Body of pancreas (tissue), 4 donors: ENCODE data around the gene KLC4. TPM values are rescaled to one million over a fixed set of nuclear protein-coding genes. Genes with fewer than 3 reads are reported as not detected.
A peak's percentile ranks its signal among the peaks of the same experiment; 100 is the strongest.

Experiments used
- ATAC-seq: fragments of 150-250 bp; one replicate; pipeline ENCODE4 v1.9.1; 2016
- DNase-seq, 4 donors: peaks; one replicate each; pipeline ENCODE4 v3.0.0-alpha.2; 2019
- H3K27ac ChIP-seq, 4 donors: fragments of 200-600 bp; sonication (generic); 1 replicate in 3 of 4; 2 replicates in 1 of 4; pipeline versions ENCODE4 v1.5.1 to v1.6.1; 2016 to 2019; ENCODE audit warnings: mild to moderate bottlenecking in 1 of 4, mixed read lengths in 1 of 4, moderate library complexity in 1 of 4
- H3K27me3 ChIP-seq, 2 donors: fragments of 200-600 bp; sonication (generic); one replicate each; pipeline ENCODE4 v1.6.0; 2016; ENCODE audit warnings: mild to moderate bottlenecking in 1 of 2
- H3K36me3 ChIP-seq, 2 donors: fragments of 200-600 bp; sonication (generic); replicated peaks in 1 of 2; 2 replicates each; pipeline ENCODE4 v1.5.1; 2016; ENCODE audit warnings: low read depth in 2 of 2; ENCODE audit not compliant: insufficient read depth in 1 of 2
- H3K4me1 ChIP-seq: fragments of 200-600 bp; sonication (generic); one replicate; pipeline ENCODE4 v1.6.0; 2016
- H3K4me3 ChIP-seq, 2 donors: fragments of 200-600 bp; sonication (generic); 1 replicate in 1 of 2; 2 replicates in 1 of 2; pipeline ENCODE4 v1.5.1; 2016 to 2019
- H3K9me3 ChIP-seq, 3 donors: fragments of 200-600 bp; sonication (generic); 1 replicate in 2 of 3; 2 replicates in 1 of 3; pipeline ENCODE4 v1.5.1; 2016
- POLR2A ChIP-seq, 3 donors: fragments of 450-650 bp; IDR thresholded peaks; one replicate each; pipeline ENCODE4 v1.6.1; 2016; ENCODE audit warnings: antibody characterized with exemption in 3 of 3, mild to moderate bottlenecking in 2 of 3
- WGBS, 2 donors: methylation state at CpG; one replicate each; pipeline ENCODE4 v1.1.5; 2017; 5-methylcytosine and 5-hydroxymethylcytosine counted together
- intact Hi-C: fragments of 100-400 bp; cut with DNase I; formaldehyde crosslinking; loops from one replicate; pipeline ENCODE4 v1.15.1; 2023
- total RNA-seq, 2 donors: library from RNA; depleted of rRNA; stranded (reverse); fragments of >200 nt; gene quantifications; one replicate each; pipeline ENCODE4 v1.1.0, GENCODE V29; 2016
- TF ChIP-seq, protein P1 (sequence below), 7 experiments: fragments of 450-650 bp in 4 of 7; fragments of 200-600 bp in 3 of 7; sonication (generic) in 3 of 7; IDR thresholded peaks; one replicate each; pipeline ENCODE4 v1.5.1; 2016 to 2019; ENCODE audit warnings: antibody characterized with exemption in 7 of 7

The KLC4 gene
- total RNA-seq, 2 donors from 2014 or later: 19.8 to 33.5 TPM

DNA sequence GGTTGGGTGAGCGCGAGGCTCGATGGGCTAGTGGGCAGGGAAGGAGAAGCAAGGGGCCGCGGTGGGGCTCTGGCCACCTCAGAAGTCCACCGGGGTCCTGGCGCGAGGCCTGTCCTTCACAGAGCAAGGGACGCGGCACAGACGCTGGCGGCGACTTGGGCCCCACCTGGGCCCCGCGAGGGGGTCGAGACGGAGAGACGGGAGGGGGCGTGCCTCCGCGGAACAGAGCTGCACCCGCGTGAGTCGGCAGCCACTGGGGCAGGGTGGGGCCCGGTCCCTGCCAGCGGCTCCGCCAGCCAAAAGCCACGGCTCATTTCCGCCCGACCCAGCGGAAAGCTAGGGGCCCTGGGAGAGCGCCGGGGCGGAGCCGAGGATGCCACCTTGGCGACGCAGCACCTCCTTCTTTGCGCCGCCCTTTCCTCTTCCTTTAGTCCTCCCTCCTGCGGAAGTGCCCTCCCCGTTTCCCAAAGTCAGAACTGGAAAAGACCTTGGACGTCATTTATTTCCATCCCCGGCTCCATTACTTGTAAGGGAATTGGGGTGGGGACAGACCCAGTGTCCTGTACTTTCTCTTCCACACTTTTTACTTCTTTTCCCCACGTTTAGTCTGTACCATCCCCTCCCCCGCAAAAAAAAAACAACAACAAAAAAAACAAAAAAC is 5.8 kb upstream of the KLC4 start, which contains the start of gene CUL7:
Gene CUL7 (minus strand): TSS at position 307 of the 661 bp plus-strand sequence. CDS start 1,063 bp downstream, outside the sequence.
- peaks cover 42% of the 10 kb centered on the region for H3K4me1 ChIP-seq
- ATAC-seq (peak; percentile 96), DNase-seq (peak; percentile 93 to 96 (median 95))
- no peaks in the 10 kb centered on the region for H3K9me3 ChIP-seq
- intact Hi-C loops: no loop called here
- peak; percentile 81 to 93 (median 91) for TF ChIP-seq POLR2A (IDR thresholded peaks at IDR 0.05)
- TF ChIP-seq, protein P1, sequence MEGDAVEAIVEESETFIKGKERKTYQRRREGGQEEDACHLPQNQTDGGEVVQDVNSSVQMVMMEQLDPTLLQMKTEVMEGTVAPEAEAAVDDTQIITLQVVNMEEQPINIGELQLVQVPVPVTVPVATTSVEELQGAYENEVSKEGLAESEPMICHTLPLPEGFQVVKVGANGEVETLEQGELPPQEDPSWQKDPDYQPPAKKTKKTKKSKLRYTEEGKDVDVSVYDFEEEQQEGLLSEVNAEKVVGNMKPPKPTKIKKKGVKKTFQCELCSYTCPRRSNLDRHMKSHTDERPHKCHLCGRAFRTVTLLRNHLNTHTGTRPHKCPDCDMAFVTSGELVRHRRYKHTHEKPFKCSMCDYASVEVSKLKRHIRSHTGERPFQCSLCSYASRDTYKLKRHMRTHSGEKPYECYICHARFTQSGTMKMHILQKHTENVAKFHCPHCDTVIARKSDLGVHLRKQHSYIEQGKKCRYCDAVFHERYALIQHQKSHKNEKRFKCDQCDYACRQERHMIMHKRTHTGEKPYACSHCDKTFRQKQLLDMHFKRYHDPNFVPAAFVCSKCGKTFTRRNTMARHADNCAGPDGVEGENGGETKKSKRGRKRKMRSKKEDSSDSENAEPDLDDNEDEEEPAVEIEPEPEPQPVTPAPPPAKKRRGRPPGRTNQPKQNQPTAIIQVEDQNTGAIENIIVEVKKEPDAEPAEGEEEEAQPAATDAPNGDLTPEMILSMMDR (IDR thresholded peaks at IDR 0.05): peak in 1 of 7 experiments; percentile 9
- no peaks in the 10 kb centered on the region for H3K27me3 ChIP-seq
- H3K27ac ChIP-seq: peak within 1 kb of the TSS; percentile 83 to 92 (median 87)
- 1 to 4% methylated on average over 11 to 45 of the region's 45 CpGs for WGBS, 2 donors
- peak within 1 kb of the TSS; percentile 69 to 73 for H3K4me3 ChIP-seq
- H3K36me3 ChIP-seq: peaks cover 5 to 10% of the 10 kb centered on the region in 2 donors

DNA sequence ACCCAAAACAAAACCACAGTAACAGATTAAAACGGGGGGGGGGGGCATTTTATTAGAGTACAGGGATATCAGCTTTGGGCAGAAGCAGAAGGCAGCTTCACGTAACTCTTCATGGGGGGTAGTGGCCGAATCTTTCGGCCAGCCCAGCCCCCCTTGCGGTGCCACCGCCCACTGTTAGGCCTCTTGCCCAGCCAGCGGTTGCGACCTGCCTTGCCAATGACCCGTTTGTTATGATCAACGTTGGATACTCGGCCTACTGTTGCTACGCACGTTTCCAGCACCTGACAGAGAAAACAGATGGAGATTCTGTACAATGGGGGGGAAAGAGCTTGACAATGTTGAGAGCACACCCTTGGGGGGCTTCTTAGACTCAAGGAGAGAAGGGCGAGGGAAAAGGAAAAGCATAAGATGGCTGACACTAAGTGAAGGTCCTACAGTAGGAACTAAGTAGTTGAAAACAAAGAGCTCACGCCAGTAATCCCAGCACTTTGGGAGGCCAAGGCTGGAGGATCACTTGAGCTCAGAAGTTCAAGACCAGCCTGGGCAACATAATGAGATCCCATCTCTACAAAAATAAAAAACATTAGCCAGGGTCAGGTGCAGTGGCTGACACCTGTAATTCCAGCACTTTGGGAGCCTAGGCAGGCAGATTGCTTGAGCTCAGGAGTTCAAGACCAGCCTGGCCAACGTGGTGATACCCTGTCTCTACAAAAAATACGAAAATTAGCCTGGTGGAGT is 5.1 kb upstream of the KLC4 start:
- 66 to 71% methylated on average over 17 of the region's 17 CpGs for WGBS, 2 donors
- intact Hi-C loops: no loop called here

DNA sequence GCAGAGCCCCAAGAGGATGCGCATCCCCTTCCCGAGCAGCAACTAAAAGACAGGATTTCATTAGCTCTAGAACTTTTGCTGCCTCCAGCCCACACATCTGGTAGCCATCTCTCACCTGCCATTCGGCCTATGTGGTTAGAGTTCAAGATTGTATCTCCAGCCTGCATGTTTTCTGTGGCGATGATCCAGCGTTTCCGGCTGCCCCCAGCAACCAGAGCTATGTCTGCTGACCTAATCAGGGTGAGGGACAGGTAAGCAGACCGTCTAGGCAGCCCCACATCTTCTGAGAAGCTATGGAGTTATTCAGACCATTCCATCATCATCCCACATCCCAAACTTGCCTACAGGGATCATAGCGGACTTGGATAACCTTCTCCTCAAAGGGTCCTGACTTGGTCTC is 3.5 kb upstream of the KLC4 start:
- TF ChIP-seq, protein P1 (IDR thresholded peaks at IDR 0.05): no peak
- TF ChIP-seq POLR2A (IDR thresholded peaks at IDR 0.05): no peak
- Histone ChIP-seq H3K36me3 (peaks cover 0 to under 1% of the 10 kb centered on the region in 2 donors), H3K4me3 (no peak overlapping the region), H3K4me1 (peaks cover 50% of the 10 kb centered on the region), H3K9me3 (no peaks in the 10 kb centered on the region), H3K27ac (no peak overlapping the region), H3K27me3 (no peaks in the 10 kb centered on the region)
- intact Hi-C loops: loop anchor here (5.0 kb wide), 1 partner anchor 39 kb away; no protein-coding TSS in a partner anchor
- ATAC-seq (no peak), DNase-seq (no peak)
- WGBS, 2 donors: 62 to 73% methylated on average over 8 of the region's 8 CpGs

More for the DNA sequence above, 5.1 kb upstream of the KLC4 start:
- peak overlapping the region; percentile 83 to 92 (median 87) for H3K27ac ChIP-seq
- TF ChIP-seq POLR2A (IDR thresholded peaks at IDR 0.05): no peak
- TF ChIP-seq, protein P1 (IDR thresholded peaks at IDR 0.05): no peak
- ATAC-seq (no peak), DNase-seq (peak in 1 of 4 donors; percentile 34)
- peaks cover 43% of the 10 kb centered on the region for H3K4me1 ChIP-seq
- H3K9me3 ChIP-seq: no peaks in the 10 kb centered on the region
- H3K4me3 ChIP-seq: no peak overlapping the region
- no peaks in the 10 kb centered on the region for H3K27me3 ChIP-seq
- peaks cover under 1 to 5% of the 10 kb centered on the region in 2 donors for H3K36me3 ChIP-seq

DNA sequence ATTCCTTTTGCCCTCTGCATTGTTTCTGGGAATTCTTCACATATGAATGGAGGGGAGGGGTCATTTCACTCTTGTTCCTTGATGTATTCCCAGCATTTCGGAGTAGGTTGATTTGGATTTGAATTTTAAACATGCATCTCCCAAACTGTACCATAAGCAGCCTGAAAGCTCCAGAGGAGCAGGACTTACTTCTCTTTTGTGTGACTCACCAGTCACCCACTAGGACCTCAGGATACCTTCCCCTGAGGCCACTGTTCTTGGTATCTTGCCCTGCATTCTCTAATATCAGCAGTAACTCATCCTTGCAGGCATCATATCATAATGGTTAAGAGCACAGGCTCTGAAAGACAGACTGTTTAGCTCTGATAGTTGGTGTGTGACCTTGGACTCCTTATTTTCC is 900 bp upstream of the KLC4 start:
- 26 to 27% methylated on average over 1 of the region's 1 CpG for WGBS, 2 donors
- no peaks in the 10 kb centered on the region for H3K36me3 ChIP-seq
- H3K4me1 ChIP-seq: peaks cover 35% of the 10 kb centered on the region
- ATAC-seq: no peak
- no peak for DNase-seq
- intact Hi-C loops: loop anchor here (5.0 kb wide), 1 partner anchor 41 kb away; no protein-coding TSS in a partner anchor
- H3K4me3 ChIP-seq: peak overlapping the region; percentile 63 to 87
- TF ChIP-seq, protein P1 (IDR thresholded peaks at IDR 0.05): no peak
- TF ChIP-seq POLR2A (IDR thresholded peaks at IDR 0.05): no peak
- H3K27ac ChIP-seq: peak overlapping the region; percentile 56 to 94 (median 84)
- H3K9me3 ChIP-seq: no peaks in the 10 kb centered on the region
- no peaks in the 10 kb centered on the region for H3K27me3 ChIP-seq
